Activated T-helper 1 cell treated with anti-CD3 and anti-CD28 coated beads, Interleukin-2, amount 50 U/mL, for 16 hours (primary cell): ENCODE measurements around the gene SNRPA.
"Not testable (repeated sequence)": the region's sequence is repeated elsewhere in the genome, so short reads cannot be mapped to it uniquely, and the experiment has no call there.

Experiments
- DNase-seq, 2 donors: peaks; one replicate each; pipeline ENCODE4 v3.0.0-alpha.2; 2020; ENCODE audit warnings: low read depth in 1 of 2, low spot score in 1 of 2

Gene SNRPA

DNA sequence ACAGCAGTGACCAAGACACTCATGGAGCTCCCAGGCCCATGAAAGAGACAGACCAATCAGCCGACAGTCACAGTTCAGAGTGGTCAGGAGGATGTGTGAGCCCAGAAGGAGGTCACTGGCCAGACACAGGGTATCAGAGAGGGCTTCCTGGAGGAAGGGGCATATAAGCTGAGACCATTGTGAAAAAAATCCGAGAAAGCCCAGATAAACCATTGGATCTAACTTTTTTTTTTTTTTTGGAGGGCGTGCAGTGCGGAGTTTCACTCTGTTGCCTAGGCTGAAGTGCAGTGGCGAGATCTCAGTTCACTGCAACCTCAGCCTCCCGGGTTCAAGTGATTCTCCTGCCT is 29.9 kb upstream of the SNRPA start:
- DNase-seq: no peak

DNA sequence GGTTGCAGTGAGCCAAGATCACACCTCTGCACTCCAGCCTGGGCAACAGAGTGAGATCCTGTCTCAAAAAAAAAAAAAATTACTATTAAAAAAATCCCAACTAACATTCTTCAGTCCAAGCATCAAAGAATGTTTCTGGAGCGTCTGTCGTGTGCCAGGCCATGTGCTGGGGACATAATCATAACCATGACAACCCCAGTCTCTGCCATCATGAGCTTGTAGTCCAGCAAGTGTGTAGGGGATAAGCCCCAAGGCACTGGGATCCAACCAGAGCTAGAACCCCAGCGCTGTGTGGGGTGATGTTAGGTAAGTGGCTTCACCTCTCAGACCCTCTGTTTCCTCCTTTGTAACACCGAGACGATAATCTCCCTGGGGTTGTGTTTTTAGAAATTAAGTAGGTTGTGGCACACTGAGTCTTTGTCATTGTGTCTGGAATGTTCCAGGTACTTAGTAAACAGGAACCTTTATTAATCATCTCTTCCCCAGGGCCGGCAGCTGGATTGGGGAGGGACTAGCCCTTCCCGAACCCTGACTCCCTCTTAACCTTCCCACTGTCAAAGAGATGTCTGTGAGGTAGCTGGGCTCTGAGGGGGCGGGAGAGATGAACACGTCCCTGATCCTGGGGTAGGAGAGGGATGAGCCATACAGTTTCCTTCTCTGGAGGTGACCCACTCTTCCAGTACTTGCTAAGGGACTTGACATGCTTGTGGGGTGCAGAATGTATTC is 28.9 kb upstream of the SNRPA start:
- DNase-seq: no peak

DNA sequence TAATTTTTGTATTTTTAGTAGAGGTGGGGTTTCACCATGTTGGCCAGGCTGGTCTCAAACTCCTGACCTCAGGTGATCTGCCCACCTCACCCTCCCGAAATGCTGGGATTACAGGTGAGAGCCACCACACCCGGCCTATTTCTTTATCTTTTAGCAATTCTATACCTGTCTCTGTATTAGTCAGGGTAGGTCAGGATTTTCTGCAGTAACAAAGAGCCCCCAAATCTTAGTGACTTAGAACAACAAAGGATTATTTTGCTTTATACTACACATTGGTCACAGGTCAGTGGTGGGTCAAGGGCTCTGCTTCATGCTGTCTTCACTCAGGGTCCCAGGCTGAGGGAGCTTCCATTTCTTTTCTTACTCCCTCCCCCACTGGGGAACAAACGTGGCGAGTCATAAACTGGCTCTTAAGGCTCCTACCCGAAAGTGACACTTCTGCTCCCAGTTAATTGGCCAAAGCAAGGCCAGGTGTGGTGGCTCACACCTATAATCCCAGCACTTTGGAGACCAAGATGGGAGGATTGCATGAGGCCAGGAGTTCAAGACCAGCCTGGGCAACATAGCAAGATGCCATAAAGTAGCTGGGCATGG is 27.2 kb upstream of the SNRPA start:
- no peak for DNase-seq

GRCh38 chr19:40724315-40724714 is 26.7 kb upstream of the SNRPA start:
- no peak for DNase-seq

DNA sequence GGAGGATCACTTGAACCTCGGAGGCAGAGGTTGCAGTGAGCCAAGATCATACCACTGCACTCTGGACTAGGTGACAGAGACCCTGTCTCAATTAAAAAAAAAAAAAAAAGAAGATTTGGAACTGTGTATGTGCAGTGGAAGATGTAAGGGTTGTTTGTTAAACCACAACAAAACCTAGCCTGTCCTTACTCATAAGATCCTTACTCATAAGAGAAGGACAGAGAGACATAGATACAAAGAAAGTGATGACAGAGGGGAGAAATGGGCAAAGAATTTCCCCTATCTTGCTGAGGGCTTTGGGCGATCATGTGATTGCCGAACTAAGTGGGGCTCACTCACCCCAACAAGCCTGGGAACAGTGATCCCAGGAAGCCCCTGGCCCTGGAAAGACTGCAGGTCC is 26.1 kb upstream of the SNRPA start:
- no peak for DNase-seq

DNA sequence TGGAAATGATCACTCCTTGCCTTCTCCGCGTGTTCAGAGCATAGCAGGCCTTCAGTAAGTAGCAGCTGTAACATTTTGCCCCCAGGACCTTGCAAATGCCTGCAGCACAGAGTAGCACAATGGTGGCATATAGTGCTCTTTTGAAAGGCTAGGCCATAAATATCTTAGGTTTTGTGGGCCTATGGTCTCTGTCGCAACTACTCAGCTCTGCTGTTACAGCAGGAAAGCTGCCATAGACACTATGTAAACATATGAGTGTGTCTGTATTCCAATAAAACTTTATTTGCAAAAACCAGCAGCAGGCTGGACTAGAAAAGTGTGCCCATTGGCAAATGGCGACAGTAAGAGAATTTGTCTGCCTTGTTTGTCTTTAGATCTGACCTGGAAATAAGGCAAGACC is 24.7 kb upstream of the SNRPA start:
- DNase-seq: no peak

DNA sequence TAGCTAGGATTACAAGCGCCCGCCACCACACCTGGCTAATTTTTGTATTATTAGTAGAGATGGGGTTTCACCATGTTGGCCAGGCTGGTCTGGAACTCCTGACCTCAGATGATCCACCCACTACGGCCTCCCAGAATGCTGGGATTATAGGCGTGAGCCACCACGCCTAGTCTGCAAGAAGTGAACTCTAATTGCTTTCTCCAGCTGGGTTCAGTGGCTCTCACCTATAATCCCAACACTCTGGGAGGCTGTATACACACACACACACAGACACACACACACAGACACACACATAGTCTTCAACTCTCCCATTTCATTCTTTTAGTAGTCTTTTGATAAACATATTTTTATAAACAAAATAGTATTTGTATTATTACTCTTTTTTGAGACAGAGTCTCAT is 20.9 kb upstream of the SNRPA start:
- DNase-seq: not testable (repeated sequence)

DNA sequence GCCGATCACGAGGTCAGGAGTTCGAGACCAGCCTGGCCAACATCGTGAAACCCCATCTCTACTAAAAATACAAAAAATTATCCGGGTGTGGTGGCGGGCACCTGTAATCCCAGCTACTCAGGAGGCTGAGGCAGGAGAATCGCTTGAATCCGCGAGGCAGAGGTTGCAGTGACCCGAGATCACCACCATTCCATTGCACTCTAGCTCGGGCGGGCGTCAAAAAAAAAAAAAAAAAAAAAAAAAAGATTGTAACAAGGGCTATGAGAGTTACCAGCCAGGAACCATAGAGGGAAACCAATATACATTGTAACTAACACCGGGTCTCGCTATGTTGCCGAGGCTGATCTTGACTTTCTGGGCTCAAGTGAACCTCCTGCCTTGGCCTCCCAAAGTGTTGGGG is 18.7 kb upstream of the SNRPA start:
- not testable (repeated sequence) for DNase-seq

GRCh38 chr19:40733149-40733548 is 17.9 kb upstream of the SNRPA start:
- no peak for DNase-seq

- DNase-seq: no peak
Observed at GRCh38 chr19:40735013-40735771, 15.8 kb upstream of the SNRPA start.

GRCh38 chr19:40736661-40737060 is 14.3 kb upstream of the SNRPA start:
- DNase-seq: no peak

GRCh38 chr19:40737102-40737644 is 13.8 kb upstream of the SNRPA start:
- no peak for DNase-seq

- no peak for DNase-seq
Observed at GRCh38 chr19:40739030-40739839, 11.8 kb upstream of the SNRPA start.

DNA sequence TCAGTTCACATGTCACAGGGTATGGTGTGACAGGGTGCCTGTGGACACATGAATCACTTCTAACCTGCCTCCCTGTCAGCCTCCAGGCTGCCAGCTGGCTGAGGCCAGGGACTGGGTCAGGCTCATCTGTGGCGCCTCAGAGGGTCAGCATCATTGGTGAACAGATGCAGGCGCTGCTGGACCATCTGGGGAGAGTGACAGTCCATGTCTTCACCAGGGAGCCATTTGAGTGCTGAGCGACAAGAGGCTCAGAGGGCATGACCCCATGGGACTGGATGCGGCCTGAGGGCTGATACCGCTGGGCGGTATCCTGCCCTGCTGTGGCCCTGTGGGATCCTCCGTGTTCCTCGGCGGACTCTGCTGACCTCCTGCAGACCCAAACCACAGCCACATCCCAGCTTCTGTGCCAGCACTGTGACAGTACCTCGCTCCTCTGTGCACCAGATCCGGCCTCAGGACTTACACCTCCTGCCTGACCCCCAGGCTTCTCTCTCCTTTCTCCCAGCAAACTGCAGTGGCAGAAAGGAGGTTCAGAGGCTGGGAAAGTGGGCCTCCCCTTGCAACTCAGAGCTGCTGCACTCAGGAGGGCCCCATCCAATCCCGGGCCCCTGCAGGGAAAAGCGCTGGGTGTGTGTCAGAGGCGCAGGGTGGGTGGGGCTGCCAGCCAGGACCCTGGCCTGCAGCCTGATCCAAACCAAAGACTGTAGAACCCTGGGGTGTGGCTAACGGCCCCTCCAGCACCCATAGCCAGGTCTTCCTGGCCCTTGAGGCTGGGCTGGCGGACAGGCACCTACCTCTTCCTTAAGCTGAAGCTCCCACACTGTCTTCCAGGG is 10.9 kb upstream of the SNRPA start:
- DNase-seq: no peak

GRCh38 chr19:40740747-40741146 is 10.3 kb upstream of the SNRPA start:
- DNase-seq: no peak

DNA sequence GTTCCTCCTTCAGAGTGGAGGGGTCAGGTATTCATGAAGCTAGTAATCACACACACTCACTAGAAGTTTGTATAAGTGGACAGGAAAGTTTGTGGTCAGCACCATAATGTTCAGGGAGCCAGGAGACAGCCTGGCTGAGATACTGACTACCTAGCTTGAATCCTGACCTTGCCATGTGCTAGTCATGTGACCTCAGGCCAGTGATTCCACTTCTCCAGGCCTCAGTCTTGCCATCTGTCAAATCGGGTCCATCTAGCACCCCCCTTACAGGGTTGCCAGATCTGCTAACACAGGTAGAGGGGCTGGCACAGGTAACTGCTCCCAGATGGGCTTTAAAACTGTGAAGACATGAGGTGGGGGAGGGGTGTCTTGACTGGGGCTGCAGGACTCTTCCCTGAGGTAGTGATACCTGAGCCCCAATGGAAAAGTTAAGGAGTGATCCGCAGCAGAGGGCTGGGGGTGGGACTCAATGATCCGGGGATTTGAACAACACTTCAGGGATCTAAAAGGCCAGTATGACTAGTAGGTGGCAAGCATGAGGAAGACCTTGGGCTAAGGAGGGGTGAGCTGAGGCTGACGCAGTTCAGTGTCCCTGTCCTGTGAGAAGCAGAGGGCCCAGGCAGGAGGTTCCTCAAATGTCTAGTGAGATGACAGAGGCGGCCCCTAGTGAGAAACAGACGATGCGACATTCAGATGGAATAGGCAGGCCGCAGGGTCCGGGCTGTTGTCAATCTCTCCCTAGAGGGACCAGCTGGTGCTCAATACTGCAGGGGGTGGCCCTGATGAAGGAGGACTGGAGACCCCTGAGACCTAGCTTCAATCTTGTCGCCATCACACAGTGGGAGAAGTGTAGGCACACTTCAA is 9.2 kb upstream of the SNRPA start:
- DNase-seq: no peak

GRCh38 chr19:40742477-40742876 is 8.5 kb upstream of the SNRPA start:
- DNase-seq: no peak

GRCh38 chr19:40742886-40743285 is 8.1 kb upstream of the SNRPA start:
- DNase-seq: no peak

- no peak for DNase-seq
Observed at GRCh38 chr19:40743926-40744325, 7.1 kb upstream of the SNRPA start.
